ENCODE results near the gene NEK9. TPM values are rescaled to one million over a fixed set of nuclear protein-coding genes. Genes with fewer than 3 reads are reported as not detected.

The NEK9 gene
- total and polyA plus RNA-seq, 9 of the 15 experiments (the other 6 are each of a cell fraction or from before 2014, with no cell fraction given): 2.8 to 39.6 (median 19.8) TPM

DNA sequence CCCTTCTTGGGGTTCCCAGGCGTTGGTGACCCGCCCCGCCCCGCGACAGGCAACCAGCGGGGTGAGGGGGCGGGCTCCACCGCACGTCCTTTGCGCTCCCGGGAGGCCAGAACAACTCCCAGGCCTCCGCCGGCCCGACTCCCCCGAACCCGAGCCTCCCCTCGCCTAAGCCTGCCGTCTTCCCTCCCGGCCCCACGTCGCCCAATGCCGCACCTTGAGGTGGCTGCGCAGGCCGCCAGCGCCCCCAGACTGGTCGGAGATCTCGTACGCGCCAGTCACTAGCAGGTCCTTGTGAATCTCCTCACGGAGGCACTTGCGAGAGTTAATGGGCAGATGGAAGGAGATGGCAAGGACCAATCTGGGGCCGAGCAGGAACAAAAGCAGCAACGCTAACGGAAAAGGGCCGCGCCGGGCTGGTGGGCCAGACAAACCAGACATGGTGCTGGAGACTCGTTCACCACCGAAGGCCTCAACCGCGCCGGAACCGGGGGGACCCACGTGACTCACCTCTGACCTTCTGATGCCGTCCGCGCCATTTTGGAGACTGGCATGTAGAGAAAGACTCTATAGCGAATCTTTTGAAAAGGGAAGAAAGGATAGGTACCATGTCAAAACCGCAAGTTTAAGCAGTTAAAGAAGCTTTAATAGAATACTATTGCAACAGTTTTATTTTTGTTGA is 49.4 kb upstream of the NEK9 start, which contains the start of gene TMED10 (continued):
- TF ChIP-seq, protein P1, sequence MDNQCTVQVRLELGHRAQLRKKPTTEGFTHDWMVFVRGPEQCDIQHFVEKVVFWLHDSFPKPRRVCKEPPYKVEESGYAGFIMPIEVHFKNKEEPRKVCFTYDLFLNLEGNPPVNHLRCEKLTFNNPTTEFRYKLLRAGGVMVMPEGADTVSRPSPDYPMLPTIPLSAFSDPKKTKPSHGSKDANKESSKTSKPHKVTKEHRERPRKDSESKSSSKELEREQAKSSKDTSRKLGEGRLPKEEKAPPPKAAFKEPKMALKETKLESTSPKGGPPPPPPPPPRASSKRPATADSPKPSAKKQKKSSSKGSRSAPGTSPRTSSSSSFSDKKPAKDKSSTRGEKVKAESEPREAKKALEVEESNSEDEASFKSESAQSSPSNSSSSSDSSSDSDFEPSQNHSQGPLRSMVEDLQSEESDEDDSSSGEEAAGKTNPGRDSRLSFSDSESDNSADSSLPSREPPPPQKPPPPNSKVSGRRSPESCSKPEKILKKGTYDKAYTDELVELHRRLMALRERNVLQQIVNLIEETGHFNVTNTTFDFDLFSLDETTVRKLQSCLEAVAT (IDR thresholded peaks at IDR 0.05): peak in 1 of 2 experiments; percentile 23; a peak in 1 of 4 replicates
- peak; percentile 37 for TF ChIP-seq TAF9B (IDR thresholded peaks at IDR 0.05; ENCODE audit: partially characterized antibody)
- TF ChIP-seq CC2D1A (IDR thresholded peaks at IDR 0.05): peak; percentile 51; the same call in 1 of the 2 replicates
- no peak for TF ChIP-seq FIP1L1 (IDR thresholded peaks at IDR 0.05; ENCODE audit: low read depth, low read length, poor library complexity, severe bottlenecking)
- TF ChIP-seq HCFC1 (IDR thresholded peaks at IDR 0.05; ENCODE audit: low read depth, low read length): peak; percentile 91
- TF ChIP-seq, protein P2, sequence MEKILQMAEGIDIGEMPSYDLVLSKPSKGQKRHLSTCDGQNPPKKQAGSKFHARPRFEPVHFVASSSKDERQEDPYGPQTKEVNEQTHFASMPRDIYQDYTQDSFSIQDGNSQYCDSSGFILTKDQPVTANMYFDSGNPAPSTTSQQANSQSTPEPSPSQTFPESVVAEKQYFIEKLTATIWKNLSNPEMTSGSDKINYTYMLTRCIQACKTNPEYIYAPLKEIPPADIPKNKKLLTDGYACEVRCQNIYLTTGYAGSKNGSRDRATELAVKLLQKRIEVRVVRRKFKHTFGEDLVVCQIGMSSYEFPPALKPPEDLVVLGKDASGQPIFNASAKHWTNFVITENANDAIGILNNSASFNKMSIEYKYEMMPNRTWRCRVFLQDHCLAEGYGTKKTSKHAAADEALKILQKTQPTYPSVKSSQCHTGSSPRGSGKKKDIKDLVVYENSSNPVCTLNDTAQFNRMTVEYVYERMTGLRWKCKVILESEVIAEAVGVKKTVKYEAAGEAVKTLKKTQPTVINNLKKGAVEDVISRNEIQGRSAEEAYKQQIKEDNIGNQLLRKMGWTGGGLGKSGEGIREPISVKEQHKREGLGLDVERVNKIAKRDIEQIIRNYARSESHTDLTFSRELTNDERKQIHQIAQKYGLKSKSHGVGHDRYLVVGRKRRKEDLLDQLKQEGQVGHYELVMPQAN (IDR thresholded peaks at IDR 0.05; ENCODE audit: borderline replicate concordance): peak; percentile 88
- peak; percentile 73; the same call in 1 of the 2 replicates for TF ChIP-seq TFAP4 (CRISPR knock-in tag; IDR thresholded peaks at IDR 0.05; ENCODE audit: borderline replicate concordance)
- TF ChIP-seq SIN3B (IDR thresholded peaks at IDR 0.05; ENCODE audit: low read depth): peak; percentile 30; the same call in 1 of the 2 replicates
- 0 out of 2 replicates have a peak, but pooled peaks have one; percentile 14 for TF ChIP-seq TEAD4 (IDR thresholded peaks at IDR 0.05; ENCODE audit: low read length)
- TF ChIP-seq TEAD4 (CRISPR knock-in tag; IDR thresholded peaks at IDR 0.05; ENCODE audit: borderline replicate concordance): no peak
- TF ChIP-seq GABPB1 (CRISPR knock-in tag; IDR thresholded peaks at IDR 0.05): peak; percentile 92
- TF ChIP-seq ZNF696 (CRISPR knock-in tag; conservative IDR thresholded peaks at IDR 0.05): no peak
- no peak for TF ChIP-seq JUND (IDR thresholded peaks at IDR 0.05; ENCODE audit: borderline replicate concordance, low read depth, low read length)
- peak; percentile 37; the same call in 1 of the 3 replicates for TF ChIP-seq JUND (tag; IDR thresholded peaks at IDR 0.05; ENCODE audit: borderline replicate concordance, low read depth, low read length)
- TF ChIP-seq ZNF436 (CRISPR knock-in tag; IDR thresholded peaks at IDR 0.05): no peak
- TF ChIP-seq EP400 (IDR thresholded peaks at IDR 0.05): peak; percentile 96
- peak; percentile 82 for TF ChIP-seq EGR1 (conservative IDR thresholded peaks at IDR 0.05)
- TF ChIP-seq ZNF224 (CRISPR knock-in tag; IDR thresholded peaks at IDR 0.05): peak; percentile 70; the same call in 1 of the 2 replicates
- TF ChIP-seq ZNF24 (IDR thresholded peaks at IDR 0.05): 0 out of 2 replicates have a peak, but pooled peaks have one; percentile 10
- 0 out of 2 replicates have a peak, but pooled peaks have one; percentile 34 for TF ChIP-seq OTX1 (CRISPR knock-in tag; IDR thresholded peaks at IDR 0.05)
- no peak for TF ChIP-seq EHMT2 (IDR thresholded peaks at IDR 0.05)
- TF ChIP-seq, protein P3, sequence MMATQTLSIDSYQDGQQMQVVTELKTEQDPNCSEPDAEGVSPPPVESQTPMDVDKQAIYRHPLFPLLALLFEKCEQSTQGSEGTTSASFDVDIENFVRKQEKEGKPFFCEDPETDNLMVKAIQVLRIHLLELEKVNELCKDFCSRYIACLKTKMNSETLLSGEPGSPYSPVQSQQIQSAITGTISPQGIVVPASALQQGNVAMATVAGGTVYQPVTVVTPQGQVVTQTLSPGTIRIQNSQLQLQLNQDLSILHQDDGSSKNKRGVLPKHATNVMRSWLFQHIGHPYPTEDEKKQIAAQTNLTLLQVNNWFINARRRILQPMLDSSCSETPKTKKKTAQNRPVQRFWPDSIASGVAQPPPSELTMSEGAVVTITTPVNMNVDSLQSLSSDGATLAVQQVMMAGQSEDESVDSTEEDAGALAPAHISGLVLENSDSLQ (IDR thresholded peaks at IDR 0.05): 0 out of 2 replicates have a peak, but pooled peaks have one; percentile 0
